ENCODE measurements around the gene UGT1A7.

The UGT1A7 gene

DNA sequence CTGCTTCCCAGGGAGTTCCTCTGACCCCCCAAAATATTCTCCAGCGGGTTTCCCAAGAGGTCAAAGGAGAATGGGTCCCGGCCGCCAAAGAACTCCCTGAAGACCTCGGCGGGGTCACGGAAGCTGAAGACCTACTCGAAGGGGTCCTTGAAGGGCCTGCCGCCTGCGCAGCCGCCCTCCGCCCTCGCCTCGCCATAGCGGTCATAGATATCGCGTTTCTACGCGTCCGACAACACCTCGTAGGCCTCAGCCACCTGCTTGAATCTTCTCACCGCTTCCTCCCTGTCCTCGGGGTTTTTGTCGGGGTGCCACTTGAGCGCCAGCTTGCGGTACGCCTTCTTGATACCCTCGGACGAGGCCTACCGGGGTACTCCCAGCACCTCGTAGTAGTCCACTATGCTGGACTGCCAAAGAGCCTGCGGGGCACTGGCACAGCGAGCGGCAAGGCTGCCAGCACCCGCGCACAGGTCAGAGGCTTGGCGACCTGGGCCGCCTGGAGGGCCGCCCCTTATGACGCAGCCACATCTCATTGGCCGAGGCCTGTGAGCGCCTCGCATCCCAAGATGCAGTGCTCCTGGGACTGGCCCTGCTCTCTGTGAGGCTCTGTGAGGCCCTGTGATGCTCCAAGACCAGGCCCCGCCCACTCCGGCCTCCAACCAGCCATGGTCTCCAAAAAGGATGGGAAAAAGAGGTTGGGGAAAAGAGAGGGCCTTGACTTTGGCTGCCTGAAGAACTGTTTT lies 73.3 kb downstream of the UGT1A7 start:
- Histone ChIP-seq H3K4me3 (ENCODE audit: low read depth in 1 of 2, low read length in 1 of 2) (no peak overlapping the region), H3K27ac (no peak overlapping the region), H3K4me1 (ENCODE audit: control insufficient read depth in 1 of 2, insufficient read depth in 1 of 2, low read depth in 1 of 2, low read length in 1 of 2) (no peaks in the 10 kb centered on the region), H3K9me3 (no peaks in the 10 kb centered on the region), H3K27me3 (no peaks in the 10 kb centered on the region), H3K36me3 (no peaks in the 10 kb centered on the region)
- TF ChIP-seq, protein P1, sequence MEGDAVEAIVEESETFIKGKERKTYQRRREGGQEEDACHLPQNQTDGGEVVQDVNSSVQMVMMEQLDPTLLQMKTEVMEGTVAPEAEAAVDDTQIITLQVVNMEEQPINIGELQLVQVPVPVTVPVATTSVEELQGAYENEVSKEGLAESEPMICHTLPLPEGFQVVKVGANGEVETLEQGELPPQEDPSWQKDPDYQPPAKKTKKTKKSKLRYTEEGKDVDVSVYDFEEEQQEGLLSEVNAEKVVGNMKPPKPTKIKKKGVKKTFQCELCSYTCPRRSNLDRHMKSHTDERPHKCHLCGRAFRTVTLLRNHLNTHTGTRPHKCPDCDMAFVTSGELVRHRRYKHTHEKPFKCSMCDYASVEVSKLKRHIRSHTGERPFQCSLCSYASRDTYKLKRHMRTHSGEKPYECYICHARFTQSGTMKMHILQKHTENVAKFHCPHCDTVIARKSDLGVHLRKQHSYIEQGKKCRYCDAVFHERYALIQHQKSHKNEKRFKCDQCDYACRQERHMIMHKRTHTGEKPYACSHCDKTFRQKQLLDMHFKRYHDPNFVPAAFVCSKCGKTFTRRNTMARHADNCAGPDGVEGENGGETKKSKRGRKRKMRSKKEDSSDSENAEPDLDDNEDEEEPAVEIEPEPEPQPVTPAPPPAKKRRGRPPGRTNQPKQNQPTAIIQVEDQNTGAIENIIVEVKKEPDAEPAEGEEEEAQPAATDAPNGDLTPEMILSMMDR (IDR thresholded peaks at IDR 0.05): no peak

DNA sequence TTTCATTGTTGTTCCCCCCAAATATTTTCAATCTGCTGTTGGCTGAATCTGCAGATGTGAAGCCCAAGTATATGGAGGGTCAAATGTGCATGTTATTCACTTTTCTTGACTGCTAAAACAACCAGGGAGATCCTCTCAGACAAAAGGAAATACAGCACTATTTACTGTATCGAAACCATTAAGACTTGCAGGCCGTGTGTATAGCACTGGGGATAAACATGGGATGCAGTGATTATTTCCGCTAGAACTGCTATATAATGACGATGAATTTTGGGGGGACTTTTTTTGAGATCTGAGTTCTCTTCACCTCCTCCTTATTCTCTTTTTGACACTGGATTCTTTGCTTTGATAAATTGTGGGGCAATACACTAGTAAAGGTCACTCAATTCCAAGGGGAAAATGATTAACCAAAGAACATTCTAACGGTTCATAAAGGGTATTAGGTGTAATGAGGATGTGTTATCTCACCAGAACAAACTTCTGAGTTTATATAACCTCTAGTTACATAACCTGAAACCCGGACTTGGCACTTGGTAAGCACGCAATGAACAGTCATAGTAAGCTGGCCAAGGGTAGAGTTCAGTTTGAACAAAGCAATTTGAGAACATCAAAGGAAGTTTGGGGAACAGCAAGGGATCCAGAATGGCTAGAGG lies 74.9 kb downstream of the UGT1A7 start:
- no peaks in the 10 kb centered on the region for H3K4me1 ChIP-seq (ENCODE audit: control insufficient read depth in 1 of 2, insufficient read depth in 1 of 2, low read depth in 1 of 2, low read length in 1 of 2)
- H3K36me3 ChIP-seq: no peaks in the 10 kb centered on the region
- H3K27ac ChIP-seq: no peak overlapping the region
- TF ChIP-seq, protein P1 (IDR thresholded peaks at IDR 0.05): no peak
- no peaks in the 10 kb centered on the region for H3K27me3 ChIP-seq
- no peak overlapping the region for H3K4me3 ChIP-seq (ENCODE audit: low read depth in 1 of 2, low read length in 1 of 2)
- no peaks in the 10 kb centered on the region for H3K9me3 ChIP-seq

DNA sequence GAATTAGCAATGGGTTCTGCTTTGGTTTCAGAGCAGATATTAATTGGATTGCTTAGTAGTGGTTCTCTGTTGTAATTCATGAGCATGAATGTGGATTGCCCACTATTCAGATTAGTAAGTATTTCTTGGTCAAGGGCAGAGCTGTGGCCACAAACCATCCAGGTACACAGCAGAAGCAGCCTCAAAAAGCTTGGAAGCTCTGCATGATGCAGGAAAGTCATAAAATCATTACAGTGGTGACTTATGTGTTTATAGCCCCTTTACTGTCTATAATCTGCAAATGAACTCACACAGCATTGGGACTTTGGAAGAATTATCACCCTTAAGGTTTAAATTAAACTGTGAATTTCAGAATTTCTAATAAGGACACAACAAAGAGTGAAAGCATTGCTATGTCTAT lies 76.4 kb downstream of the UGT1A7 start:
- TF ChIP-seq, protein P1 (IDR thresholded peaks at IDR 0.05): no peak

DNA sequence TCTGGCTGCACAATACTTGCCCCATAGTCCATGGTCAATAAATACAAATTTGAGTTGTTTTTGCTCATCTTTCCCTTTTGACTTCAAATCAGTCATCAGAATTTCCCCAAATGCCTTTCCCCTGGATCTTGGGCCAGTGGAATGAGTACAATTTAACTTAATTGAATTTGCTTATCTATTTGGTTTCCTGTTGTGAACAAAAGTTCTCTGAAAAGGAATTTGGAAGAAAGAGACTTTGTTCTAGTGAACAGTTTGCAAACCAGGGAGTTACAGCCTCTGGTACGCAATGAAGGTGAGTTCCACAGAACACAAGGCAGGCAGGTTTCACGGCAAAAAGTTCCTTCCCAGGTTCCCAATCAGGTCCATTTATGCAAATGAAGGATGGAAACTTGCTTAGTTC lies 77.1 kb downstream of the UGT1A7 start:
- no peak overlapping the region for H3K4me3 ChIP-seq (ENCODE audit: low read depth in 1 of 2, low read length in 1 of 2)
- no peaks in the 10 kb centered on the region for H3K4me1 ChIP-seq (ENCODE audit: control insufficient read depth in 1 of 2, insufficient read depth in 1 of 2, low read depth in 1 of 2, low read length in 1 of 2)
- no peak overlapping the region for H3K27ac ChIP-seq
- TF ChIP-seq, protein P1 (IDR thresholded peaks at IDR 0.05): no peak
- no peaks in the 10 kb centered on the region for H3K36me3 ChIP-seq
- H3K27me3 ChIP-seq: peaks cover 7% of the 10 kb centered on the region
- H3K9me3 ChIP-seq: no peaks in the 10 kb centered on the region

More for the DNA sequence above, 76.4 kb downstream of the UGT1A7 start:
- no peaks in the 10 kb centered on the region for H3K4me1 ChIP-seq (ENCODE audit: control insufficient read depth in 1 of 2, insufficient read depth in 1 of 2, low read depth in 1 of 2, low read length in 1 of 2)
- no peaks in the 10 kb centered on the region for H3K27me3 ChIP-seq
- H3K4me3 ChIP-seq (ENCODE audit: low read depth in 1 of 2, low read length in 1 of 2): no peak overlapping the region
- H3K9me3 ChIP-seq: no peaks in the 10 kb centered on the region
- no peak overlapping the region for H3K27ac ChIP-seq
- no peaks in the 10 kb centered on the region for H3K36me3 ChIP-seq

DNA sequence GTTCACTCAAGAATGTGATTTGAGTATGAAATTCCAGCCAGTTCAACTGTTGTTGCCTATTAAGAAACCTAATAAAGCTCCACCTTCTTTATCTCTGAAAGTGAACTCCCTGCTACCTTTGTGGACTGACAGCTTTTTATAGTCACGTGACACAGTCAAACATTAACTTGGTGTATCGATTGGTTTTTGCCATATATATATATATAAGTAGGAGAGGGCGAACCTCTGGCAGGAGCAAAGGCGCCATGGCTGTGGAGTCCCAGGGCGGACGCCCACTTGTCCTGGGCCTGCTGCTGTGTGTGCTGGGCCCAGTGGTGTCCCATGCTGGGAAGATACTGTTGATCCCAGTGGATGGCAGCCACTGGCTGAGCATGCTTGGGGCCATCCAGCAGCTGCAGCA lies 78.3 kb downstream of the UGT1A7 start, which contains the start of gene UGT1A1:
TSS of gene UGT1A1 (plus strand) at position 228 of the 400 bp plus-strand sequence. CDS start at position 246, 18 bp downstream.
- Histone ChIP-seq H3K4me3 (ENCODE audit: low read depth in 1 of 2, low read length in 1 of 2) (no peak within 1 kb of the TSS), H3K27ac (no peak within 1 kb of the TSS)
- TF ChIP-seq, protein P1 (IDR thresholded peaks at IDR 0.05): no peak

More for the DNA sequence above, 78.3 kb downstream of the UGT1A7 start, which contains the start of gene UGT1A1:
- Histone ChIP-seq H3K36me3 (no peaks in the 10 kb centered on the region), H3K4me1 (ENCODE audit: control insufficient read depth in 1 of 2, insufficient read depth in 1 of 2, low read depth in 1 of 2, low read length in 1 of 2) (no peaks in the 10 kb centered on the region), H3K9me3 (no peaks in the 10 kb centered on the region), H3K27me3 (peaks cover 13% of the 10 kb centered on the region)
